Heart left ventricle (tissue), 16 donors: ENCODE results near the gene RASGEF1C. TPM values are rescaled to one million over a fixed set of nuclear protein-coding genes. Genes with fewer than 3 reads are reported as not detected.
A peak's percentile ranks its signal among the peaks of the same experiment; 100 is the strongest.

Experiments used
- ATAC-seq, 4 donors: fragments of 200-7000 bp; cut with Tn5 transposase; one replicate each; pipeline ENCODE4 v1.9.1; 2020 to 2022; ENCODE audit warnings: moderate library complexity in 4 of 4, mild to moderate bottlenecking in 3 of 4, moderate number of reproducible peaks in 1 of 4
- DNase-seq, 5 donors: peaks; one replicate each; pipeline ENCODE4 v3.0.0-alpha.2; 2020
- H3K27ac ChIP-seq, 12 donors: fragments of 200-600 bp; sonication (generic) in 4 of 12; one replicate each; pipeline versions ENCODE4 v1.5.0 to v1.8.0; 2016 to 2022; ENCODE audit warnings: mild to moderate bottlenecking in 2 of 12
- H3K27me3 ChIP-seq, 9 donors: fragments of 200-600 bp; sonication (generic) in 2 of 9; one replicate each; pipeline versions ENCODE4 v1.5.1 to v1.8.0; 2016 to 2022; ENCODE audit warnings: mild to moderate bottlenecking in 3 of 9
- H3K36me3 ChIP-seq, 9 donors: fragments of 200-600 bp; sonication (generic) in 2 of 9; one replicate each; pipeline versions ENCODE4 v1.5.0 to v1.8.0; 2018 to 2022; ENCODE audit warnings: mild to moderate bottlenecking in 2 of 9
- H3K4me1 ChIP-seq, 12 donors: fragments of 200-600 bp; sonication (generic) in 4 of 12; one replicate each; pipeline versions ENCODE4 v1.5.0 to v1.8.0; 2016 to 2022; ENCODE audit warnings: mild to moderate bottlenecking in 3 of 12
- H3K4me3 ChIP-seq, 12 donors: fragments of 200-600 bp; sonication (generic) in 4 of 12; one replicate each; pipeline versions ENCODE4 v1.5.0 to v1.8.0; 2017 to 2022; ENCODE audit warnings: mild to moderate bottlenecking in 9 of 12, moderate library complexity in 4 of 12
- H3K9me3 ChIP-seq, 12 donors: fragments of 200-600 bp; sonication (generic) in 4 of 12; one replicate each; pipeline versions ENCODE4 v1.5.0 to v1.8.0; 2016 to 2022; ENCODE audit warnings: mild to moderate bottlenecking in 1 of 12
- POLR2A ChIP-seq, 2 donors: fragments of 450-650 bp; IDR thresholded peaks; one replicate each; pipeline ENCODE4 v1.6.1; 2017; ENCODE audit warnings: antibody characterized with exemption in 2 of 2, mild to moderate bottlenecking in 2 of 2, moderate library complexity in 2 of 2
- WGBS, 4 donors: extraction: QIAGEN DNeasy Blood & Tissue Kit in 2 of 4; methylation state at CpG; one replicate each; pipeline versions ENCODE4 v1.1.5 to v1.1.7; 2013 to 2018; 5-methylcytosine and 5-hydroxymethylcytosine counted together
- intact Hi-C, 10 donors: fragments of 100-400 bp; cut with DNase I; formaldehyde crosslinking; loops; one replicate each; pipeline versions ENCODE4 v1.11.1 to v1.14.2; 2022
- polyA plus RNA-seq, 2 donors: library from polyadenylated mRNA; stranded (reverse); fragments of 200-250 nt; gene quantifications; one replicate each; pipeline ENCODE4 v1.2.3, GENCODE V29; 2013
- total RNA-seq, 9 donors: library from RNA; depleted of rRNA in 2 of 9; stranded (reverse); fragments of >200 nt in 2 of 9; fragmentation: NEBNext Ultra II Directional in 3 of 9; extraction: Animal tissue kit (Norgen Biotek cat#: 25700) in 3 of 9; gene quantifications; one replicate each; pipeline versions ENCODE4 v1.1.0 to v1.2.4, GENCODE V29; 2016 to 2023
- TF ChIP-seq, protein P1 (sequence below), 12 donors: fragments of 200-600 bp; sonication (generic) in 4 of 12; IDR thresholded peaks; one replicate each; pipeline versions ENCODE4 v1.5.0 to v1.8.0; 2018 to 2022; ENCODE audit warnings: antibody characterized with exemption in 12 of 12, mild to moderate bottlenecking in 5 of 12
- donor health status: ischemic (EF 13 %, LVEDD 7.1; RV severe dilation, severe dysfunction).
- donor health status: healthy with polysubstance abuse.
- donor health status: DM: no; HTN: yes; CAD: no.
- donor health status: DM: no; HTN: no; CAD: no.
- donor health status: ischemic (EF 25% LVEDD 6.9; RV normal size, moderate dysfunction).
- donor health status: ischemic (EF 25% LVEDD 5.7; RV mildly dilated, moderate dysfunction).
- donor health status: healthy.
- donor health status: DM: yes; HTN: yes; CAD: no.
- donor health status: ischemic (EF 35%, LVEDD 5.7; RV mildly dilated, moderate dysfunction).
- donor health status: nonischemic (EF 11% LVEDD 7.7; RV severe dilation, severe dysfunction).
- donor health status: DM: yes; HTN: yes; CAD: no.
- donor health status: PGD.
- donor health status: ischemic (EF 29% LVEDD 5.4; RV normal size, mild dysfunction).
- donor health status: nonischemic (EF 23%, LVEDD 6.1; RV moderate dilation, normal function).

The RASGEF1C gene
- total and polyA plus RNA-seq, 11 donors, result 0.14 to 0.75 (median 0.19) TPM; not detected in 4

DNA sequence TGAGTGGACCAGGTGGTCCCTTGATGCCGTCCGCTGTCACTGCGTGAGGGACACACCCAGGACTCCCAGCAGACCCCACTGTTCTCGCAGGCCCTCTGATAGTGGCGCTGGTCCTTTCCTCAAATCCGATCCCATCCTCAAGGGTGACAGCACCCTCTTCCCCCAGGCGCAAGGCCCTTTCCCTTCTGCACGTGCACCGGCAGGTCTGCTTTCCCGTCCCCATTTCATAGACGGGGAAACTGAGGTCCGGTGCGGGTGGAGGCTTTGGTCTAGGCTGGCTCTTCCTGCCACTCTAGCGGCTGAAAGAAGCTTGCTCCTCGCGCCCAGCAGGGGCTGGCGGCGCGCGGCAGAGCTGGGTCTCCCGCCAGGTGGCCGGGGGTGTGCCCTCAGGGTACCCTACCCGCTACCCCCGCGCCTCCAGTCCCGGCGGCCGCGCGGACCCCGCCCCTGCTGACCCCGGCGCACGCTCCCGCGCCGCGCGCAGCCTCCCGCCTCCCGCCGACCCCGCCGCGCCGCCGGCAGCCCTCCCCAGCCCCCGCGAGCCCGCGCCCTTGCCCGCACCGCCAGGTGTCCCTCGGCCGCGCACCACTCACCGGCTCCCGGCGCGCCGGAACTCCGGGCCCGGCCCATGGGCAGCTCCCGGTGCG is 453 bp downstream of the RASGEF1C start:
- DNase-seq (no peak), ATAC-seq (peak in 1 of 4 donors; percentile 24)
- Histone ChIP-seq H3K4me1 (peaks cover 0 to 10% (median 2%) of the 10 kb centered on the region in 12 donors), H3K4me3 (peak overlapping the region in 10 of 12 donors; percentile 16 to 48 (median 40)), H3K27me3 (peaks cover 5 to 59% (median 24%) of the 10 kb centered on the region in 9 donors), H3K9me3 (no peaks in the 10 kb centered on the region), H3K36me3 (no peaks in the 10 kb centered on the region), H3K27ac (peak overlapping the region in 1 of 12 donors; percentile 36)
- WGBS, 4 donors, result 3 to 10% (median 6%) methylated on average over 15 to 65 of the region's 65 CpGs
- intact Hi-C loops, result loop anchor here in 8 of 10 donors (2.0 to 10.0 kb wide), 3 partner anchors 81 to 84 kb away; no protein-coding TSS in a partner anchor
- no peak for TF ChIP-seq POLR2A (IDR thresholded peaks at IDR 0.05)
- TF ChIP-seq, protein P1, sequence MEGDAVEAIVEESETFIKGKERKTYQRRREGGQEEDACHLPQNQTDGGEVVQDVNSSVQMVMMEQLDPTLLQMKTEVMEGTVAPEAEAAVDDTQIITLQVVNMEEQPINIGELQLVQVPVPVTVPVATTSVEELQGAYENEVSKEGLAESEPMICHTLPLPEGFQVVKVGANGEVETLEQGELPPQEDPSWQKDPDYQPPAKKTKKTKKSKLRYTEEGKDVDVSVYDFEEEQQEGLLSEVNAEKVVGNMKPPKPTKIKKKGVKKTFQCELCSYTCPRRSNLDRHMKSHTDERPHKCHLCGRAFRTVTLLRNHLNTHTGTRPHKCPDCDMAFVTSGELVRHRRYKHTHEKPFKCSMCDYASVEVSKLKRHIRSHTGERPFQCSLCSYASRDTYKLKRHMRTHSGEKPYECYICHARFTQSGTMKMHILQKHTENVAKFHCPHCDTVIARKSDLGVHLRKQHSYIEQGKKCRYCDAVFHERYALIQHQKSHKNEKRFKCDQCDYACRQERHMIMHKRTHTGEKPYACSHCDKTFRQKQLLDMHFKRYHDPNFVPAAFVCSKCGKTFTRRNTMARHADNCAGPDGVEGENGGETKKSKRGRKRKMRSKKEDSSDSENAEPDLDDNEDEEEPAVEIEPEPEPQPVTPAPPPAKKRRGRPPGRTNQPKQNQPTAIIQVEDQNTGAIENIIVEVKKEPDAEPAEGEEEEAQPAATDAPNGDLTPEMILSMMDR (IDR thresholded peaks at IDR 0.05), result no peak

DNA sequence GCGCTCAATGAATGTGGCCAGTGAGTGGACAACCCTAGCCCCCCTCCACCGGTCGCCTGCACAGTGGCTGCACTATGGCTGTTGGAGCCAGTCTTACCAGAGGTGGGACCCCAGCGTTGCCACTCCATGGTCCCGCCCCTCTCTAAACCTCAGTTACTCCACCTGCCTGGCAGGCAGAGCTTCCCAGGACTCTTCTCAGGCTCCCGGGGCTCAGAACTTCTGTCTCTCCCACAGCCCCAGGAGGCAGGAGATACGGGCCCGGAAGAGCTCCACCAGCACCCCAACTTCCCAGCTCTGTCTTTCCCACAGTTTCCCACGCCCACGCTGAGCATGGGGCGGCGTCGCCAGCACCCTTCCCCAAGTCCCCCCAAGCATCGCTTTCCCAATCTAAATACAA is 975 bp downstream of the RASGEF1C start:
- intact Hi-C loops, result loop anchor here in 8 of 10 donors (2.0 to 10.0 kb wide), 3 partner anchors 81 to 83 kb away; no protein-coding TSS in a partner anchor
- TF ChIP-seq, protein P1 (IDR thresholded peaks at IDR 0.05), result no peak
- no peak for TF ChIP-seq POLR2A (IDR thresholded peaks at IDR 0.05)
- WGBS, 4 donors, result 26 to 35% (median 33%) methylated on average over 14 of the region's 14 CpGs
- Histone ChIP-seq H3K4me1 (peaks cover 0 to 10% (median 2%) of the 10 kb centered on the region in 12 donors), H3K27ac (peak overlapping the region in 1 of 12 donors; percentile 36), H3K36me3 (no peaks in the 10 kb centered on the region), H3K9me3 (no peaks in the 10 kb centered on the region), H3K27me3 (peaks cover 5 to 64% (median 24%) of the 10 kb centered on the region in 9 donors), H3K4me3 (peak overlapping the region in 8 of 12 donors; percentile 16 to 48 (median 42))
- no peak for ATAC-seq
- peak in 1 of 5 donors; percentile 58 for DNase-seq

DNA sequence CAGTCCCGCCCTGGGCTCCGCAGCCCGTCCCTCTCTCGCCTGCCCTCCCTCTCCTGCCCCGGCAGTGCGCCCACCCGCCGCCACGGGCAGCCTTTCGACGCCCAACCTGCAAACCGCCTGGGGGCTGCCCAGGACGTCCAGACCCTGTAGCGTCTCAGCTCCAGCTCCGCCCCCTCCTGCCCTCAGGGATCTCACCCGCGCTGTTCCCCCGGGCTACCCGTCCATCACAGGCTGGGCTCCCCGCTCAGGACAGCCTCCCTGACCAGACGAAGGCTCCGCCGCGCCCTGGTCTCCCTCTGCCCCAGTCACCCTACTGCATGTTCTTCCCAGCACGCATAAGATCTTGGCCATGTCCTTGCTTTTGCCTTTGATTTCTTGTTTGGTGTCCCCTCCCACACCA is 1.4 kb downstream of the RASGEF1C start:
- Histone ChIP-seq H3K27ac (peak overlapping the region in 1 of 12 donors; percentile 36), H3K4me3 (no peak overlapping the region), H3K4me1 (peaks cover 0 to 10% (median 2%) of the 10 kb centered on the region in 12 donors), H3K27me3 (peaks cover 5 to 66% (median 24%) of the 10 kb centered on the region in 9 donors), H3K9me3 (no peaks in the 10 kb centered on the region), H3K36me3 (no peaks in the 10 kb centered on the region)
- no peak for ATAC-seq
- intact Hi-C loops, result loop anchor here in 6 of 10 donors (5.0 to 10.0 kb wide), 2 partner anchors 80 to 83 kb away; no protein-coding TSS in a partner anchor
- 23 to 31% (median 25%) methylated on average over 25 of the region's 25 CpGs for WGBS, 4 donors
- TF ChIP-seq, protein P1 (IDR thresholded peaks at IDR 0.05), result no peak
- TF ChIP-seq POLR2A (IDR thresholded peaks at IDR 0.05), result no peak
- DNase-seq, result no peak

DNA sequence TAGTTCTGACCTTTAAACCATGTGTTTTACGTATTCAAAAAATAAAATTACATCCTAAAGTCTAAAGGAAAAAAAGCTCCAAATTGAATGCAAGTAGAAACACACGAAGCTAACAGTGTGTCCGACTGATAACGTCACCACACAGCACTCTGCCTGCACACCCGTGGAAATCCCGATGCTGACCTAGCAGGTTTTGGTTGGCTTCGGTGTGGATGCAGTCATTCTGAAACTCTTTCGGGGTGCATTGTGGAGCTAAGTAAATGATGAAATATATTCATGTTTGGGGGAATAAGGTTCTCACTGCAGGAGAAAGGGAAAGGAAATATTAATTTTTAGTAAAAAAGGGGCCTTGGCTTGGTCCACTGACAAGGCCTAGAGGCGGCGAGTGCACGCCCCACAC is 2.0 kb downstream of the RASGEF1C start:
- TF ChIP-seq, protein P1 (IDR thresholded peaks at IDR 0.05), result no peak
- no peak for TF ChIP-seq POLR2A (IDR thresholded peaks at IDR 0.05)
- H3K4me1 ChIP-seq, result peaks cover 0 to 10% (median 2%) of the 10 kb centered on the region in 12 donors
- DNase-seq (no peak), ATAC-seq (no peak)
- no peaks in the 10 kb centered on the region for H3K36me3 ChIP-seq
- WGBS, 4 donors, result 83 to 86% (median 85%) methylated on average over 11 of the region's 11 CpGs
- no peak overlapping the region for H3K4me3 ChIP-seq
- H3K27me3 ChIP-seq, result peaks cover 5 to 66% (median 24%) of the 10 kb centered on the region in 9 donors
- intact Hi-C loops, result loop anchor here in 6 of 10 donors (5.0 to 10.0 kb wide), 2 partner anchors 80 to 82 kb away; no protein-coding TSS in a partner anchor
- peak overlapping the region in 1 of 12 donors; percentile 36 for H3K27ac ChIP-seq
- H3K9me3 ChIP-seq, result no peaks in the 10 kb centered on the region
